Testis (tissue), 3 donors: ENCODE data around the gene BID. TPM values are rescaled to one million over a fixed set of nuclear protein-coding genes. Genes with fewer than 3 reads are reported as not detected.

Experiments used
- DNase-seq: peaks from one replicate; pipeline ENCODE4 v3.0.0-alpha.2; 2019
- H3K27ac ChIP-seq, 2 donors: fragments of 200-600 bp; sonication (generic); one replicate each; pipeline ENCODE4 v1.5.1; 2019
- H3K27me3 ChIP-seq: fragments of 200-600 bp; sonication (generic); one replicate; pipeline ENCODE4 v1.5.1; 2019
- H3K36me3 ChIP-seq: fragments of 200-600 bp; sonication (generic); one replicate; pipeline ENCODE4 v1.5.1; 2017; ENCODE audit warnings: low read depth; ENCODE audit errors: missing control alignments
- H3K4me1 ChIP-seq: fragments of 200-600 bp; sonication (generic); one replicate; pipeline ENCODE4 v1.5.1; 2019
- H3K4me3 ChIP-seq, 2 donors: fragments of 200-600 bp; sonication (generic); one replicate each; pipeline ENCODE4 v1.5.1; 2017 to 2019
- H3K9me3 ChIP-seq: fragments of 200-600 bp; sonication (generic); one replicate; pipeline ENCODE4 v1.5.1; 2017
- POLR2A ChIP-seq: fragments of 450-650 bp; IDR thresholded peaks from one replicate; pipeline ENCODE4 v1.6.1; 2017; ENCODE audit warnings: antibody characterized with exemption, mild to moderate bottlenecking, moderate library complexity
- WGBS, 2 donors: methylation state at CpG; one replicate each; pipeline ENCODE4 v1.1.5; 2018; 5-methylcytosine and 5-hydroxymethylcytosine counted together
- intact Hi-C: fragments of 100-400 bp; cut with DNase I; formaldehyde crosslinking; loops from one replicate; pipeline ENCODE4 v1.15.1; 2023; ENCODE audit warnings: low total_unique reads
- polyA plus RNA-seq: library from polyadenylated mRNA; stranded (reverse); fragments of 350-450 nt; fragmentation: Illumina TruSeq; extraction: RNeasy Lipid Tissue Mini Kit (QIAGEN cat#74804); gene quantifications from one replicate; pipeline ENCODE4 v1.2.3, GENCODE V29; 2014; ENCODE audit warnings: low read depth, low replicate concordance; ENCODE audit not compliant: insufficient read depth
- total RNA-seq, 2 donors: library from RNA; depleted of rRNA; stranded (reverse); fragments of >200 nt; gene quantifications; one replicate each; pipeline ENCODE4 v1.2.3, GENCODE V29; 2016
- TF ChIP-seq, protein P1 (sequence below), 3 experiments: fragments of 450-650 bp in 2 of 3; fragments of 200-600 bp in 1 of 3; sonication (generic) in 1 of 3; IDR thresholded peaks; one replicate each; pipeline ENCODE4 v1.5.1; 2016 to 2019; ENCODE audit warnings: antibody characterized with exemption in 3 of 3, mild to moderate bottlenecking in 2 of 3, moderate library complexity in 1 of 3

BID gene
- total and polyA plus RNA-seq, 3 donors from 2014 or later, result 6.9 to 8.4 (median 8.3) TPM

DNA sequence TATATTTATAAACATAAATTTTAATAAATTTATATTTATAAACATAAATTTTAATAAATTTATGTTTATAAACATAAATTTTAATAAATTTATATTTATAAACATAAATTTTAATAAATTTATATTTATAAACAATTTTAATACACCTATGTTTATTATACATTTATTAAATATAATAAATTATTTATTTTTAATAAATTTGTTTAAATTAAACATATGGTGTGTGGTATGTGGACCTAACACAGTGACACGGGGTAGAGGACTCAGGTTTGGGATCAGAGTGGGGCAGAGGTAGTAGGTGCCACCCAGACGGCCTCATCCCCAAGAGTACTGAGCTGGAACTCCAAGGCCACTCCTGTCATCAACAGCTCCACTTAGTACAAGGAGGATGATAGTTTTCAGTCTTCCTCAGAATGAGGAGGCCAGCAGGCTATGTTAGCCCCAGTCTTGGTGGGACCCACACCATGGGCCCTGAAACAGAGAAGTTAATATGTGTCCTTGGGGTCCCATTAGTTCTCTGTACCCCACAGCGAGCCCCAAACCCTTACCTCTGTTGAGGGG lies 46.7 kb upstream of the BID start:
- no peaks in the 10 kb centered on the region for H3K27me3 ChIP-seq
- no peaks in the 10 kb centered on the region for H3K4me1 ChIP-seq
- no peaks in the 10 kb centered on the region for H3K9me3 ChIP-seq
- no peak overlapping the region for H3K4me3 ChIP-seq
- TF ChIP-seq POLR2A, result no peak
- 87 to 98% methylated on average over 3 of the region's 3 CpGs for WGBS, 2 donors
- intact Hi-C loops, result no loop called here
- DNase-seq, result no peak
- no peaks in the 10 kb centered on the region for H3K36me3 ChIP-seq
- no peak overlapping the region for H3K27ac ChIP-seq

GRCh38 chr22:17818649-17819048 lies 44.4 kb upstream of the BID start:
- no peaks in the 10 kb centered on the region for H3K4me1 ChIP-seq
- H3K4me3 ChIP-seq, result no peak overlapping the region
- intact Hi-C loops, result no loop called here
- no peaks in the 10 kb centered on the region for H3K9me3 ChIP-seq
- H3K27me3 ChIP-seq, result no peaks in the 10 kb centered on the region
- no peaks in the 10 kb centered on the region for H3K36me3 ChIP-seq
- WGBS, 2 donors, result 94 to 96% methylated on average over 11 to 14 of the region's 14 CpGs
- H3K27ac ChIP-seq, result no peak overlapping the region
- no peak for TF ChIP-seq POLR2A
- TF ChIP-seq, protein P1, sequence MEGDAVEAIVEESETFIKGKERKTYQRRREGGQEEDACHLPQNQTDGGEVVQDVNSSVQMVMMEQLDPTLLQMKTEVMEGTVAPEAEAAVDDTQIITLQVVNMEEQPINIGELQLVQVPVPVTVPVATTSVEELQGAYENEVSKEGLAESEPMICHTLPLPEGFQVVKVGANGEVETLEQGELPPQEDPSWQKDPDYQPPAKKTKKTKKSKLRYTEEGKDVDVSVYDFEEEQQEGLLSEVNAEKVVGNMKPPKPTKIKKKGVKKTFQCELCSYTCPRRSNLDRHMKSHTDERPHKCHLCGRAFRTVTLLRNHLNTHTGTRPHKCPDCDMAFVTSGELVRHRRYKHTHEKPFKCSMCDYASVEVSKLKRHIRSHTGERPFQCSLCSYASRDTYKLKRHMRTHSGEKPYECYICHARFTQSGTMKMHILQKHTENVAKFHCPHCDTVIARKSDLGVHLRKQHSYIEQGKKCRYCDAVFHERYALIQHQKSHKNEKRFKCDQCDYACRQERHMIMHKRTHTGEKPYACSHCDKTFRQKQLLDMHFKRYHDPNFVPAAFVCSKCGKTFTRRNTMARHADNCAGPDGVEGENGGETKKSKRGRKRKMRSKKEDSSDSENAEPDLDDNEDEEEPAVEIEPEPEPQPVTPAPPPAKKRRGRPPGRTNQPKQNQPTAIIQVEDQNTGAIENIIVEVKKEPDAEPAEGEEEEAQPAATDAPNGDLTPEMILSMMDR (IDR thresholded peaks at IDR 0.05), result no peak
- DNase-seq, result no peak

DNA sequence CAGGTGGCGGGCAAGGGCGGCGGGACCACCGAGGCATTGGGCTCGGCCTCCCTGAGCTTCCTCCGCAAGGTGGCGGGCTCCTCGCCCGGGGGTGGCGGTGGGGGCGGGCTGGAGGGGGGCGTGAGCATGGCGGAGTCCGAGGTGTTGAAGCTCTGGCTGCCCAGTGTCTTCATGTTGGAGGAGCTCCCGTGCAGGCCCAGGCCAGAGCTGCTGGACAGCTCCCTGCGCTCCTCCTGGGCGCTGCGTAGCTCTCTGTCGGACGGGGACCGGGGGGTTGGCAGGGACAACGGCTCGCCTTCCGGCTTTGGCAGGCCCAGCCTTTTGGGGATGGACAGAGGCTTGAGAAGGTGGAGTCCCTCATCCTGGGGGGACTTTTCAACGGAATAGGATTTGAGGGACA lies 43.9 kb upstream of the BID start:
- Histone ChIP-seq H3K4me3 (no peak overlapping the region), H3K4me1 (no peaks in the 10 kb centered on the region), H3K9me3 (no peaks in the 10 kb centered on the region), H3K27me3 (no peaks in the 10 kb centered on the region), H3K36me3 (no peaks in the 10 kb centered on the region), H3K27ac (no peak overlapping the region)
- no peak for TF ChIP-seq POLR2A
- TF ChIP-seq, protein P1 (IDR thresholded peaks at IDR 0.05), result no peak
- intact Hi-C loops, result no loop called here
- 86 to 91% methylated on average over 7 to 17 of the region's 25 CpGs for WGBS, 2 donors
- DNase-seq, result no peak

DNA sequence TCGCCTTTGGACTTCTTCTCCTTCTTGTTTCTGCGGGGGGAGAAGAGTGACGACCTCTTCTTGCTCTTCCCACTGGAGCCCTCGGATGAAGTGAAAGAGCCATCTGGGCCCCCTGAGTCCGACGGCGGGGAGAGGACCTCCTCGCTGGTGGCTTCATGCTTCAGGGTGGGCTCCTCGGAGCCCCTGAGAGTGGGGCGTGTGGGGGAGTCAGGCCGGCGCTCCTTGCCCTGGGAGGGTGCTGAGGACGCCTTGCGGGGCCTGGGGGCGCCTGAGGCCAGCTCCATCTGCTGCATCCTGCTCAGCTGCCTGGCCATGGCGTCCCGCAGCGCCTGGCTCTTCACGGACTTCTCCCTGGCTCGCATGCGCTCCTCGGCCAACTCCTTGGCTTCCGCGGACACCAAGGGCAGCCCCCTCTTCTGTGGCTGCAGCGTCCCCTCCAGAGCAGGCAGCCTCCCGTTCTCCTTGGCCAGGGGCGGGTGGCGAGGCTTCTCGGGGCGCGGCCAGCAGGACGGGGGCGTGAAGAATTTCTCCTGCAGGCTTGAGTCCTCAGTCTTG lies 43.3 kb upstream of the BID start:
- Histone ChIP-seq H3K4me1 (no peaks in the 10 kb centered on the region), H3K4me3 (no peak overlapping the region), H3K27ac (no peak overlapping the region), H3K9me3 (no peaks in the 10 kb centered on the region), H3K27me3 (no peaks in the 10 kb centered on the region), H3K36me3 (no peaks in the 10 kb centered on the region)
- TF ChIP-seq, protein P1 (IDR thresholded peaks at IDR 0.05), result no peak
- no peak for TF ChIP-seq POLR2A
- DNase-seq, result no peak
- intact Hi-C loops, result no loop called here
- 91 to 93% methylated on average over 8 to 33 of the region's 33 CpGs for WGBS, 2 donors

- TF ChIP-seq POLR2A, result no peak
- TF ChIP-seq, protein P1 (IDR thresholded peaks at IDR 0.05), result no peak
- intact Hi-C loops, result no loop called here
- 96 to 98% methylated on average over 7 to 21 of the region's 21 CpGs for WGBS, 2 donors
- Histone ChIP-seq H3K27ac (no peak overlapping the region), H3K4me1 (no peaks in the 10 kb centered on the region), H3K36me3 (no peaks in the 10 kb centered on the region), H3K9me3 (no peaks in the 10 kb centered on the region), H3K27me3 (no peaks in the 10 kb centered on the region), H3K4me3 (no peak overlapping the region)
- DNase-seq, result no peak
These were observed 42.8 kb upstream of the BID start for GRCh38 chr22:17817079-17817478.
